ENCODE measurements around the gene LRRC51. TPM values are rescaled to one million over a fixed set of nuclear protein-coding genes. Genes with fewer than 3 reads are reported as not detected.

The LRRC51 gene
- total and polyA plus RNA-seq, 2 of the 8 experiments (the other 6 are each of a cell fraction or from before 2014, with no cell fraction given), result 7.7 to 7.9 TPM

GRCh38 chr11:72116019-72116755 lies 35.5 kb downstream of the LRRC51 start:
- Histone ChIP-seq H3K23ac (ENCODE audit: insufficient read length) (no peak overlapping the region), H4K91ac (replicated peaks; ENCODE audit: insufficient read length, low read length) (no peak overlapping the region), H3K56ac (replicated peaks; ENCODE audit: insufficient read length, low read depth, low read length) (no peak overlapping the region), H2AK5ac (ENCODE audit: low read depth, low read length) (no peak overlapping the region), H4K8ac (ENCODE audit: extremely low read depth, insufficient read depth, low read length) (no peak overlapping the region), H3K27me3 (replicated peaks in 1 of 4; ENCODE audit: control insufficient read depth in 3 of 4, extremely low read depth in 1 of 4, insufficient read depth in 3 of 4, low read length in 3 of 4) (peaks cover 0 to 9% (median 3%) of the 10 kb centered on the region in 4 experiments; a peak in 5 of 7 replicates), H3K4me2 (ENCODE audit: insufficient read depth in 1 of 2, low read depth in 2 of 2, low read length in 2 of 2) (no peak overlapping the region), H4K5ac (ENCODE audit: insufficient read length, low read depth, low read length) (no peak overlapping the region), H3K14ac (ENCODE audit: insufficient read length) (no peak overlapping the region), H2BK15ac (ENCODE audit: low read length) (no peak overlapping the region), H3K4ac (replicated peaks; ENCODE audit: insufficient read length, low read depth, low read length) (no peak overlapping the region), H2BK20ac (ENCODE audit: low read length) (no peak overlapping the region), H3K4me3 (ENCODE audit: extremely low read depth in 1 of 4, insufficient read depth in 2 of 4, low read depth in 3 of 4, low read length in 4 of 4) (no peak overlapping the region), H2BK120ac (replicated peaks; ENCODE audit: low read depth, low read length) (no peak overlapping the region), H3K27ac (ENCODE audit: low read depth, low read length) (no peak overlapping the region), H4K20me1 (replicated peaks in 1 of 2; ENCODE audit: control insufficient read depth in 1 of 2, insufficient read depth in 2 of 2, low read length in 2 of 2) (no peaks in the 10 kb centered on the region), H2AFZ (ENCODE audit: low read length) (no peak overlapping the region), H3K9ac (replicated peaks in 1 of 4; ENCODE audit: extremely low read depth in 1 of 4, low read depth in 3 of 4, low read length in 3 of 4) (no peak overlapping the region), H3K36me3 (ENCODE audit: control insufficient read depth in 2 of 4, insufficient read depth in 4 of 4, low read length in 3 of 4) (no peaks in the 10 kb centered on the region), H2BK12ac (ENCODE audit: low read depth, low read length) (no peak overlapping the region), H3K79me1 (ENCODE audit: low read depth, low read length) (no peaks in the 10 kb centered on the region), H3K23me2 (ENCODE audit: low read depth, low read length) (peaks cover 4% of the 10 kb centered on the region), H3K9me3 (ENCODE audit: insufficient read depth in 2 of 2, low read depth in 1 of 2, low read length in 1 of 2) (no peaks in the 10 kb centered on the region), H3K18ac (ENCODE audit: extremely low read depth, low read length) (no peak overlapping the region), H2BK5ac (ENCODE audit: low read depth, low read length) (no peak overlapping the region), H3K79me2 (ENCODE audit: control insufficient read depth in 1 of 2, insufficient read depth in 2 of 2, low read length in 2 of 2) (no peaks in the 10 kb centered on the region), H3K4me1 (replicated peaks in 1 of 4; ENCODE audit: control insufficient read depth in 3 of 4, insufficient read depth in 4 of 4, low read length in 3 of 4) (peaks cover 0 to 4% (median 0%) of the 10 kb centered on the region in 4 experiments; a peak in 4 of 7 replicates)
- POLR2A ChIA-PET (ENCODE audit: partially characterized antibody), result interaction anchor here (1.2 kb wide), 1 partner anchor 17 kb away, joined by 4 read pairs; no protein-coding TSS in a partner anchor
- 90 to 100% methylated on average over 1 to 6 of the region's 6 CpGs for WGBS, 2 experiments (ENCODE audit: extremely low coverage in 1 of 2, insufficient coverage in 1 of 2, insufficient read length in 1 of 2, insufficient replicate concordance in 2 of 2, low coverage in 1 of 2, low lambda C conversion rate in 2 of 2, missing lambda C conversion rate in 1 of 2)
- CTCF ChIA-PET (ENCODE audit: partially characterized antibody), result no interaction called here
- no peak for FAIRE-seq
- DNase-seq (ENCODE audit: low read depth in 1 of 2, low spot score in 2 of 2), result no peak
- TF ChIP-seq ASH2L (IDR thresholded peaks at IDR 0.05; ENCODE audit: low read length) (no peak), GTF2F1 (IDR thresholded peaks at IDR 0.05; ENCODE audit: borderline replicate concordance, low read depth, low read length) (no peak), MAFK (IDR thresholded peaks at IDR 0.05; ENCODE audit: low read depth, low read length) (no peak), NANOG (IDR thresholded peaks at IDR 0.05; ENCODE audit: insufficient read depth, low read depth, low read length, poor library complexity, severe bottlenecking) (no peak), CBX5 (IDR thresholded peaks at IDR 0.05; ENCODE audit: low read depth, low read length) (no peak), TEAD4 (IDR thresholded peaks at IDR 0.05; ENCODE audit: low read depth, low read length) (no peak), SRF (IDR thresholded peaks at IDR 0.05; ENCODE audit: low read depth, low read length) (no peak), SP1 (IDR thresholded peaks at IDR 0.05; ENCODE audit: low read depth, low read length) (no peak), SP2 (IDR thresholded peaks at IDR 0.05; ENCODE audit: low read length) (no peak), HDAC6 (IDR thresholded peaks at IDR 0.05; ENCODE audit: low read depth, low read length) (no peak), E2F6 (IDR thresholded peaks at IDR 0.05) (no peak), CHD2 (IDR thresholded peaks at IDR 0.05; ENCODE audit: low read length) (no peak), BRCA1 (IDR thresholded peaks at IDR 0.05; ENCODE audit: low read depth, low read length) (no peak), EGR1 (IDR thresholded peaks at IDR 0.05; ENCODE audit: borderline replicate concordance, low read depth, low read length) (no peak)
